AML-193 (cell line): ENCODE results near the gene GEMIN7.
A peak's percentile ranks its signal among the peaks of the same experiment; 100 is the strongest.

ENCODE experiments used
- DNase-seq, 2 experiments: peaks; one replicate each; lab custom pipeline; 2025; lab: John Stamatoyannopoulos, UW

GEMIN7 gene

DNA sequence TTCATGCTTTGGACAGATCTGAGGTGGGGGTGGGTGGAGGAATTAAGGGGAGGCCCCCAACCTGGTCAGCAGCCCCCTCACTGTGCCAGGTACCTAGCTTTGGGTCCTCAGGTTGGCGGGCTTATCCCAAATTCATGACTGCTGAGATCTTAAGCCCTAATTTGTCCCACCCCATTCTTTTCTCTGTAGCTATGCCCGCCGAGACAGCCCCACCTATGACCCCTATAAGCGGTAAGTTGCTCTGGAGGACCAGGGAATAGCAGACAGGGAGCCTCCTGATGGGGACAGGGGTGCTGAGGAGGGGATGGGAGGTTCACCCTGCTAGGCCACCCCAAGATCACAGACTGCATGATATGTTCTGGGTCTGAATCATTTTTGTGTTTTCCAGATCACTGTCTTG, 17.1 kb upstream of the GEMIN7 start:
- DNase-seq: no peak

DNA sequence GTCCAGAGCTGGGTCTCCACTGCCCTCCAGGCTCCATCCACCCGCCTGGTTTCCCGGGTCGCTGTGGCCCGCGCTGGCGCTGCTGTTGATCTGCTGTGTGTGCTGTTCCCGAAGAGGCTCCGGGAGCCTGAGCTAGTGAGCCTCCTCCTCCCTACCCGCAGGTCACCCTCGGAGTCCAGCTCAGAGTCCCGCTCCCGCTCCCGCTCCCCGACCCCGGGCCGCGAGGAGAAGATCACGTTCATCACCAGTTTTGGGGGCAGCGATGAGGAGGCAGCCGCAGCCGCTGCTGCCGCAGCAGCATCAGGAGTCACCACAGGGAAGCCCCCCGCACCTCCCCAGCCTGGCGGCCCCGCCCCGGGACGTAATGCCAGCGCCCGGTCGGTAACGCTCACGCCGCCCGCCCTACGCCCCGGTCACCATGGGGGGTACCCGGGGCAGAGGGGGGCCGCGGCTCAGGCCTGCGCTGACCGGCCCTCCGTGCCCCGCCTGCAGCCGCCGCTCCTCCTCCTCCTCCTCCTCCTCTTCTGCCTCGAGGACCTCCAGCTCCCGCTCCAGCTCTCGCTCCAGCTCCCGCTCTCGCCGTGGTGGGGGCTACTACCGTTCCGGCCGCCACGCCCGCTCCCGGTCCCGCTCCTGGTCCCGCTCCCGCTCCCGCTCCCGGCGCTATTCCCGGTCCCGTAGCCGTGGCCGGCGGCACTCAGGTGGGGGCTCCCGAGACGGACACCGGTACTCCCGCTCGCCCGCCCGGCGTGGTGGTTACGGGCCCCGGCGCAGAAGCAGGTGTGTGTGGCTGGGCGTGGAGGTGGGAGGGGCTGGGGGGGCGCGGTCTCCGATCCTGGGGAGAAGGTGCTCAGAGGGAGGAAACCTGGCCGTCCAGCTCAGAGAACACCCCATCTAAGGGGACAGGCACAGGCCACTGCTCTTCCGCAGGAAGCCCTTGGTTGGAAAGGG, 14.9 kb upstream of the GEMIN7 start:
- DNase-seq: no peak

DNA sequence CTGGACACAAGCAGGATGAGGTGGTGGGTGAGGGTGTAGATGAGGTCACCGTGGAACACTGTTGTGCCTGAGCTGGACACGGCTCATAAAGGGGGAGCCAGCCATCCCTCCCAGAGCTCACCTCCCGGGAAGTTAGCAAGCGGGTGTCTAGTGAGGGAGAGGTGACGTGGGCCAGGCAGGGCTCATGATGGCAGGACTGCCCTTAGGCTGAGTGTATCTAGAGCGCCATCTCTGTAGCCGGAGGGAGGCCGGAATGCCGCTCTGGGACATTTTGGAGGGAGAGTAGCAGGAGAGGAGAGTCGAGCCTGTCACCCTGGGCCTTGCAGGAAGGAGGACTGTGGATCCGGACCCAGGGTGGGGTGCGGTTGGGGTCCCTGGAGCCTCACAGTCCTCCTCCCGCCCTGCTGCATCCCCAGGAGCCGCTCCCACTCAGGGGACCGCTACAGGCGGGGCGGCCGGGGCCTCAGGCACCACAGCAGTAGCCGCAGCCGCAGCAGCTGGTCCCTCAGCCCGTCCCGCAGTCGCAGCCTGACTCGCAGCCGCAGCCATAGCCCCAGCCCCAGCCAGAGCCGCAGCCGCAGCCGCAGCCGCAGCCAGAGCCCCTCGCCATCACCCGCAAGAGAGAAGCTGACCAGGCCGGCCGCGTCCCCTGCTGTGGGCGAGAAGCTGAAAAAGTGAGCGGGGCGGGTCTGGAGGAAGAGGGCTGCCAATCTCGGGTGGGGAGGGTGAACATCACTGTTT, 12.0 kb upstream of the GEMIN7 start:
- DNase-seq: no peak

DNA sequence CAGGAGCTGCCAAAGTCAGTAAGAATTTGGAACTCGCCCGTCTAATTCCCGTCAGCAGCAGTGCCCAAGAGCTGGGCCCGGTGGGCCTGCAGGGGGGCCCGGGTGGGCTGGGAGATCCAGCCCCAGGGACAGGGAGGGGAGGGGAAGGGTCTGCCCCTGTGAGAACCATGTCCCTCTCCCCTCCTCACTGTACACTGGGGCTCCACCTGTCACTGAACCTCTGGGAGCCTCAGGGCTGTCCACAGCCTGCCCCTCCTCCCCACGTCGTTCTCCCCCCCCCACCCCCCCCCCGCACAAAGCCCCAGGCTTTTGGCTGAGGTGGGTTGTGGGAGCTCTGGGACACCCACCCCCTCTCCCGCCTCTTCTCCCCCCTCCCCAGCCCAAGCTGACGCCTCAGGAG, 11.0 kb upstream of the GEMIN7 start:
- no peak for DNase-seq

DNA sequence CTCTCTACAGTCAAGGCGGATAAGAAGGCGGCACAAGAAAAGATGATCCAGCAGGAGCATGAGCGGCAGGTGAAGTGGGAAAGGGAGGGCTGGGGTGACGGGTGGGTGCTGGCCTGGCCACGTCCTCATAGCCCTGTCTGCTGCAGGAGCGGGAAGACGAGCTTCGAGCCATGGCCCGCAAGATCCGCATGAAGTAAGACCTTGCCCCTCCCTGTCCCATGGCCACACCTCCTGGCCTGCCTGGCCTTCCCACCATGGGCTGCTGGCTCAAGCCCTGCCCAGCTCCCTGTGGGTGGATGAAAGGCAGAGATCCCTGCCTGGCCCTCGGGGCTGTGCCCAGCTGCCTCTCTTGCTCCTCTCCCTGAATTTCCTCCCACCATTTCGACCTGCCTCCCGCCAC, 10.0 kb upstream of the GEMIN7 start:
- DNase-seq: no peak

DNA sequence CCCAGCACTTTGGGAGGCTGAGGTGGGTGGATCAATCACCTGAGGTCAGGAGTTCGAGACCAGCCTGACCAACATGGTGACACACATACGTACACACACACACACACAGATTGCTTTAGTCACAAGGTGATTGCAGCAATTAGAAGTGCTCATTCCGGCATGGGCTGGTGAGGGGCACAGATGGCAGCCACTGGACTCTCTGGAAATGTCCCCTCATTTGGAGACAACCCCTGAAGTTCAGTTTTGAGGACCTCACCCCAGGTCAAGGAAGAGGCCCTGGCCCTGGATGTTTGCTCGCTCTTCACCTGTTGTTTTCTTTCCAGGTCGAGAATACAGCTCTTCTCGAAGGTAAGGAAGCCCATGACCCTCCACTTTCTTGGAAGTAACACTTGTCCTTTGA, 8.8 kb upstream of the GEMIN7 start:
- no peak for DNase-seq

DNA sequence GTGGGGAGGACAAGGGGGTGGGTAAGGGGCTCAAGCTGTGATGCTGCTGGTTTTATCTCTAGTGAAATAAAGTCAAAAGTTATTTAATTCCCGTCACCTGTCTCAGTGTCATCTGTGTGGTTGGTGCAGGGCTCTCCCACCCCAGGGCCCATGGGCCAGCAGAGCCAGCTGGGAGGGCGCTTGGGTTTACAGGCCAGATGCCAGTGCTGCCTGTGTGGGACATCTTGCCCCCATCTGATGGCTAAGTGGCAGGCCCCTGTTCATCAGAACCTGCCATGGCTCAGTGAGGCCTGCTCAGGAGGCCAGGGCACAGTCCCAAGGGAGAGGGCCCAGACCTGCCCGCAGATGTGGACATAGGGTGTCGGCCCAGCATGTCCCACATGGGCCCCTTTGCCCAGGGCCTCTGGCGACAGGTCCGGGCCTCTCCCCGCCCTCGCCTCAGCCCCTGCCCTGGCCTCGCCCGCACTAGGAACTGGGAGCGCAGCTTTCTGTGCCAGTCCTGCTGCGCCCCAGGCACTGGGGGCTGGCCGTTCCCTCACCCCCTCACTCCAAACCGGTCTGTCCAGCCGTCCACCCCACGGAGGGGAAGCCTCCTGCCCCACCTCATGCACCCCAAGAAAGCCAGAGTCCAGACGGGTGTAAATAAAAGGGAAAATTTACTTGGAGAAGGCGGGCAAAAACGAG, 8.1 kb upstream of the GEMIN7 start:
- no peak for DNase-seq

DNA sequence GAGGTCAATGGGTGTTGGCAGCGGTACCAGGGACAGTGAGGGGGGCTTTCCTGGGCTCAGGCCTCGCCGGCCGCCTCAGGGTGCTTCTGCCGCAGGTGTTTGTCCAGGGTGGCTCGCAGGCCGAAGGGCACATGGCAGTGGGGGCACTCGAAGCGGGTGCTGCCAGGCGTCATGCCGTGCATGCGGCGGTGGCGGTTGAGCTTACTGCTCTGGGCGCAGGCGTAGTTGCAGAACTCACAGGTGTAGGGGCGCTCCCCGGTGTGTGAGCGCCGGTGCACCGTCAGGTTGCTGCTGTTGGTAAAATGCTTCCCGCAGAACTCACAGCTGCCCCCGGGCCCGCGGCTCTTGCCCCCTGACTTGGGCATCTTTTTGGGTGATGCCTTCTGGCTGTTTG, 7.5 kb upstream of the GEMIN7 start:
- no peak for DNase-seq

DNA sequence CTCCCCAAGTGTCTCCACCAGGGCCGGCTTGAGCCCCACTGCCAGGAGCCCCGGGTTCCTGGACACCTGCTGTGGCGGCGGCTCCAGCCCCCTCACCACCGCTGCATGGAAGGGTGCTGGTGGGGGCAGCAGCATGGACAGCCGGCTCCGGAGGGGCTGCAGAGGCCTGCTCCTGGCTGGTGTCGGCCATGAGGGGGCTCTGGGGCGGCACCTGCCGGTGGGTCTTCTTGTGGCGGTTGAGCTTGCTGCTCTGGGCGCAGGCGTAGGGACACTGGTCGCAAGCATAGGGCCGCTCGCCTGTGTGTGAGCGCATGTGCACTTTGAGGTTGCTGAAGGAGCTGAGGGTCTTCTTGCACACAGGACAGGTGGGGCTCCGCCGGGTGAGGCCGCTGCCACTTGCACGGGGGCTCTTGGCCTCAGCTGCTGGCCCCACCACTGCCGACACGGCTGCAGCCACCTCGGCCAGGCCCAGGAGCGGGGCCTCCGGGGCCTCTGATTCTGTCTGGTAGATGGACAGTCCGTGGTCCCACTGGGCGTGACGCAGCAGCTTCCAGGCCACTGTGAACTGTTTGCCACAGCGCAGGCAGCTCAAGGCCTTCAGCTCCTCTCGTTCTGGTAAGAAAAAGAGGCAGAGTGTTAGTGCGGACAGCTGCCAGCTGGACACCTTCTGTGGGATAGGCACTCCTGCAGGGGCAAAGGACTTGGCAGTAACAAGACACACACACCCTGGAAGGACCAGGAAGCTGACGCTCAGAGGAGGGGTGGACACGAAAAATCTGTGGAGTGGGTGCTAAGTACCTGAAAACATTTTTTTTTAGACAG, 6.9 kb upstream of the GEMIN7 start:
- no peak for DNase-seq

DNA sequence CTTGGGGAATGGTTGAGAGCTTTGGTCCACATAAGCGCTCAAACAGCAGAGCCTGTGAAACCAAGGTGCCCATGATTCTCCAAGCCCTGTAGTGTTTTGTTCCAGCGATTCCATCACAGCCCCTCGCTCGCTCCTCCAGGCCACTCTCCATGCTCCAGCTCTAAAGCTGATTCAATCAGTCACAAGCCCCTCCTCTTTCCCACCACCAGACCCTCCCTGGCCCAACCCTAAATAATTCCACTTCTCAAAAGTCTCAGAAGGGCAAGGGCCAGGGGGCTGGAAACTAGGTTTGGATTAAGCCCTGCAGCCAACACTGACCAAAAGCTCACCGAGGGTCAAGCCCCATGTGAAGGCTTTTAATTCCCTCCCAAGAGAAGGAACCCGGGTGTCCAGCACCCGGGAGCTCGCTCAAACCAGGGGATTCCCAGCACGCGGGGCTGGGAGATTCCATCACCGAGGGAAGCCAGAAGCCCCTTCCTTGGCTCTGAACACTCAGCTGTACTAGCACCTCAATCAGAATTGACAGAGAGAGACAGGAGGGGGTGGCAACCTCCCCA, 4.2 kb upstream of the GEMIN7 start:
- no peak for DNase-seq

DNA sequence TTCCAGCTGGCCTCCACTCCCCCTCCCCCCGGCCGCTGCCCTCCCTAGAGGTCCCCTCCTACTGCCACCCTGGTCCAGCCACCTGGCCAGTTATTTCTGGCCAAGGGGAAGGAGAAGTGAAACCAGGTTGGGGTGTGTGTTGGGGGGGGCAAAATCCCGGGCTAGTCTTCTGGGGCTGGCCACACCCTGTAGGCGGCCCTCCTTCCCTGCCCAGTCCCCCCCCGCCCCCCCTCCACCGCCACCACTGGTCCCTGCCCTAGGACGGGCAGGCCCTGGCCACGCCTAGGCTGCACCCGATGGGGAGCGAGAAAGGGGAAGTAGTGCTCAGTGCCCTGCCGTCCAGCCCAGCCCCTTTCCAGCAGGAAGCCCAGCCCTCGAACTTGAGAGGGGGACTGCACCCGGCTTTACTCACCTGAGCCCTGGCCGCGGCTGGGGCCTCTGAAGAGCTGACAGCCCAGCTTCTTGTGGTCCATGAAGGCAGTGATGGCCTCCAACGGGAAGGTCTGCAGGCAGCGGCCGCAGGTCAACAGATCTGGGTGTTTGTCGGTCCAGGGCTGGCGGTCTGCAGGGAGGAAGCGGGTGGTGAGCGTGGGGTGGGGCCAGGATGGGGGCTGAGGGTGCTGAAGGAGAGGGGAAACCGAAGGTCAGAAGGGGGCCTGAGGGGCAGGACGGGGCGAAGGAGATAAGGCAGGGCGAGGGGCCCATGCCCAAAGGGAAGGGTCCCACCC, 3.6 kb upstream of the GEMIN7 start:
- peak; percentile 83 to 89 for DNase-seq

DNA sequence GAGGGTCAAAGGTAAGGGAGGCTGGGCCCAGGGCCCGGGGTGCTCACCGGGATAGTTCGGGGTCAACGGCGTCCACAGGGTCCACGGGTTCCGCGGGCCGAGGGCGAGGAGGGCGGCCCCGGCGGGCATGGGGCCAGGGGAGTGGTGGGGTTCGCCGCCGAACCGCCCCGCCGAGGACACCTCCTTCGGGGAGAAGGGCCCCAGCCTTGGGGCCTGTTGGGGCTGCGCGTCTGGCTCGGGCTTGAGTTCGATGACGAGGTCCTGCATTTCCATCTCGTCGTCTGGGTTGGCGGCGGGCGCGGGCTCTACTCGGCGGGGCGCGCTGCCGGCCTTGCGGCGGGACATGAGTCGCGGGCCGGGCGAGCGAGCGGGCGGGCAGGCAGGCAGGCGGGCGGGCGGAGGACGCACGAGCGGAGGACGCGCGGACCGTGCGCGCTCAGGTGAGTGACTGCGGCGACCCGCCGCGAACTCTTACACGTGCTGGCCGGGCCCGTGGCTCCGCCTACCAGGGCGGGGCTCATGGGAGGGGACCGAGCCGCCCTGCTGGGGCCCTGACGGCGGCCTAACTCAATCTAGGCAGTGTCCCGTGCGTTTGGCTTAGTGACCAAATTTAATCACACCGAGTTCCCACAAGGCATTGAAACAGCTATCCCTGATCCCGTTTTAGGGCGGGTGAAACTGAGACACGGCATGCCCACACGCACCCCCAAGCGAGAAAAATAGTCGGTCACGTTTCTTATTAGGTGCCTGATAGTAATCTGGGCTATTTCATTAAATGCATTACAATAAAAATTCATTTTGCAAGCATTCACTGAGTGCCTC, 2.8 kb upstream of the GEMIN7 start, which contains the start of gene ZNF296:
Gene ZNF296 (minus strand): TSS at position 450 of the 822 bp plus-strand sequence. CDS start 105 bp downstream, at position 345.
- peak; percentile 46 to 54 for DNase-seq

DNA sequence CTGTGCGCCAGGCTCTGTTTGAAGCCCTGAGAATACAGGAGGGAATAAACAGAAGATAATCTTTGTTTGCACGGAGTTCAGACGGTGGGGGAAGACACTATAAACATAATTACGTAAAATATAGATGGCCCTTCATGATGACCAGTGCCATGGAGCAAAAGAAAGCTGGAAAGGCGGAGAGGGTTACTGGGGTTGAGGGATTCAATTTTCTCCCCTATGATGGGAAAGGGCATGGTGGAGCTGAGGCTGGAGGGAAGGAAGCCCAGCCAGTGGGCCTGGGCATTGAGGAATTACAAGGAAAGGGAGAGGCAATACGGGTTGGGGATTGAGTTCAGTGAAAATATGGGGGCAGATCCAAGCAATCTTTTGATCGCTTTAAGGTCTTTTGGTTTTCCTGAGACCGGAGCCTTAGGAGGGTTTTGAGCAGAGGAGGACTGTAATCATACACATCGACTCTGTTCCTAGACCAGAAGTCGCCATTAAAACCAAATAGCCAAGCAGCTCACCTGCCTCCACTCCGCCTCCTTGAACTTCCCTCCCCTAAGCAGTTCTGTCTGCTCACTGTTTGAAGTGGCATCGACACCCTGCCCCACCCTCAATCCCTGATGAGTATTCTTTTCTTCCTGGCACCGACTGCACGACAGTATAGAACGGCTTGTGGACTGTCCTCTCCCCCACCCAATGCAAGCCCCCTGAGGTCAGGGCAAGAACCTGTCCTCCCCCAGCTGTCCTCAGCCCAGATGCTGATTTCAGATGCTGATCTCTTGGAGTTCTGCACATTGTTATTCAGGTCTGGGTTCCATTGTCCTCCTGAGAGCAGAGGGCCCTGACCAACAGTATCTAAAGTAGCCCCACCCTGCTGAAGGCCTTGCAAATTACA, 2.0 kb upstream of the GEMIN7 start:
- no peak for DNase-seq

DNA sequence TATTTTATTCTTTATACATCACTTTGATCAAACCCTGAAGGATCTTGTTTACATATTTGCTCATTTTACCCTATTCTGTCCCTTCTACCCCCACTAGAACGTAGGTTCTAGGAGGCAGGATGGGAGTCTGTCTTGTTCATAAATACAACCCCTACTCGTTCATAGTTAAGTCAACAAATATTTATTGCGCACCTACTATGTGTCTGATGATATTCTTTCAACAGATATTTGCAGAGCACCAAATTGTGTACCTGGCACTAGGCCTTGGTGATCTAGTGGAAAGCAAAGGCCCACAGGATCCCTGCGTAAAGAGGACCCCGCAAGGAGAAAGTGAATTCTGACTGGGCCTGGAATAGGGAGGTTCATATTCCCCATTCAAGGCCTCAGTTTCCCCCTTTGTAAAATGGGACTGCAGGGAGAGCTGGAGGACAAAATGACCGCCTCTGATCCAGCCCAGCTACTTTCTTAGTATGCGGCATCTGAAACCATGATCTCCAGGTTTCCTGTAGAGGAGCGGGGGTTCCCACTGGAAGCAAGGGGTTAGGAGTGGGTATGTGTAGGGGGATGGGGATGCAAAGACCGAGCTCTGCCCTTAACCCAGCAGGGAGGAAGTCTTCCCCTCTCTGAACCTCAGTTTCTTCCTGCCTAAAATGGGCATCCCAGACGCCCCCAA, 534 bp upstream of the GEMIN7 start:
- DNase-seq: peak in 1 of 2 experiments; percentile 52

DNA sequence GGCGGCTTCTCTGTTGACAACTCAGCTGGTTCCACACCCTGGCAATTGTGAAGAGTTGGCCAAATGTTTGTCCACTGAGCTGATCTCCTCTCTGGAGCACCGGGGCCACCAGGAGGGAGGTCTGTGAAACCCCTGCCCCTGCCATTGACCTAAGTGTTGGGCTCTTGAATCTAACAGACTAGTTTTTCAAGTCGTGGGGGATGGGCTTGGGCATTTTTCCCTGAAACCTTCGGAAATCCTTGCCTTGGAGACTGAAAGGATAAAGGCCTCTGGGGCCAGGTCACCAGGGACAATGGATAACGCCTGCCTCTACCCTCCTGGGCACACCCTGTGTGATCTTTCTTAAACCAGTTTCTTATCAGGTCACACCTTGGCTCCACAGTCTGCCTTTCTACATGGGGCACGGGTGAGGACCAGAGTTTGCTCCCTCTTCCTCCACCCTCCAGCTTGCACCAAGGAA, 881 bp downstream of the GEMIN7 start:
- DNase-seq: no peak

DNA sequence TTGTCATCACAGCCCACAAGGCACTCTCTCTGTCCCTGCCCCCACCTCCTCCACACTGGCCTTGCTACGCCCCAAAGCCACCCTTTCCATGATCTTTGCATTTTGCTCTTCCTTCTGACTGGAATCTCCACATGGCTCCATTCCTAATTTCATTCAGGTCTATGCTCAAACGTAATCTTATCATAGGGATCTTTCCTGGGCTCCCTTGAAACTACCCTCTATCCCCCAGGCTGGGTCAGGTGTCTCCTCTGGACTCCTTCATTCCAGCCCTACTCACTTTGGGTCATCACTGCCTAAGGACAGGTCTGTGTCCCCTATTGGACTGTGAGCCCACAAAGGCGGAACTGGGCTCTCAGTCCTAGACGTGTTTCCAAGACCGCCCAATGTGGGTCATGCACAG, 3.1 kb downstream of the GEMIN7 start:
- no peak for DNase-seq

DNA sequence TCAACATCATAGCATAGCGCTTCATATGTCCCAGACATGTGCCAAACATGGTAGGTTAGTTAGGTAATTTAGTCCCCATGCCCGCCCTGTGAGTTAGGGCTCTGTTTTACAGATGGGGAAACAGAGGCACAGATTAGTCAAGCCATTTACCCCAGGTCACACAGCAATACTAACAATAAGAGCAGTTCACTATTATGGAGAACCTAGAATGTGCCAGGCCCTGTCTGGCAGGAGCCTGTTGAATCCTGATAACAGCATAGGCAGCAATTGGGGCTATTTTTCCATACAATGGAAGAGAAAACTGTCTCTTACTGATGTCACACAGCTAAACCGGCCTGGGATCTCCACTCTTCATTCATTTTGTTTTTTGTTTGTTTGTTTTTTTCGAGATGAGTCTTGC, 7.4 kb downstream of the GEMIN7 start:
- DNase-seq: no peak

DNA sequence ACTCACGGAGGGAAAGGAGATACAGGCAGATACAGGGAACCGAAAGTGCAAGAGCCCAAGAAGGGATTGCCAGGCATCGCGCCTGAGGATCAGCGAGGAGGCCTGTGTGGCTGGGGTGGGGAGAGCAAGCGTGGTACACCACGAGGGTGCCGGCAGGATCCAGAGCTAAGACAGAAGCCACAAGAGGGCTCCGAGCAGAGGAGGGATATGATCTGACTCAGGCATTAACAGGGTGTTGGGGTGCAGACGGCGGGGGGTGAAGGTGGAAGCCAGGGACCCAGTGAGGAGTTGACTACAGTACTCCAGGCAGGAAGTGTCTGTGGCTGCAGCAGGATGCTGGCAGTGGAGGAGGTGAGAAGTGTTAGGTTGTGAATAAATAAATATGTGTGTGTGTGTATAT, 8.5 kb downstream of the GEMIN7 start:
- DNase-seq: no peak
